Measurements from ENCODE around the gene BMP4.

Gene BMP4

DNA sequence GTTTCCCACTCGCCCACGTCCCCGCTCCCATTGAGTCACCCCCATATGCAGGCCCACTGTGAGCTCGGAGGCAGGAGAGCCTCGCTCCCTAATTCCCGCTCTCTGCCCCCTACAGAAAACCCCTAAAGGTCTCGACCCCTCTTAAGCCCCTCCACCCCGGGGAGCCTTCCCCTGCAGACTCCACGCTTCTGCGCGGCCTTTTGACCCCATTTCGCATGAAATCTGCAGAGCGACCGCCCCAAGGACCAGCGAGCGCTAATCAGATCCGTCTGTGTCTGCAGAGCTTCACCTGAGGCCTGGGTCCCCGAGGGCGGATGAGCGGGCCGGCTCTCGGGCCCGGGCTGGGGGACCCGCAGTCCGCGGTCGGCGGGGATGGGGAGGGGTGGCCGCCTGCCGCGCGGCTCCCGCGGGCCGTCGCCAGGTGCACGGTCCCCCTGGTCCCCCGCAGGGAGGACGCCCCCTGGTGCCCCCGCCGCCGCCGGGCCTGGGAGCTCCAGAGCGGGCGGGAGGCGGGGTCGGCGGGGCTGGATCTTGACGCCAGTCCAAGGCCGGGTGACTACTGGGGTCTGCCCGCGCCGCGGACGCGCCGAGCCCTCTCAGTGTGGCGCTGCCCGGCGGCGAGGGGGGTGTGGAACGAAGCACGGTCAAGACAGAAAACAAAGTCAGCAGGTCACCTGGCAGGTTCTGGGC lies 10.1 kb downstream of the BMP4 start:
- no peak for DNase-seq (ENCODE audit: low read depth, low spot score)

DNA sequence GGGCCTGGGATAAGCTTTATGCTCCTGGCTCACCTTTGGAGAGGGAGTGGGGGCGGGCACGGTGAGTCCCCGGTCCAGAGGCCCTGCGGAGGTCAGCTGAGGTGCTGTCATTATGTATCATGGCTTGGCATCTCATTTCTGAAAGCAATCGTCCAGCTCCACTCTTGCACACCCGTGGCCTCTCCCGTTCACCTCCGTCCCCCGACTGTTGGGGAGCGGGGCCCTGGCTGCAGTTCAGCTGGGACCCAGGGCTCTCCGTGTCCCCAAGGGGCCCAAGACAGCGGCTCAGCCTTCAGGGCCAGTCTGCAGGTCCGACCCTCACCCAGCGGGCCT lies 10.6 kb downstream of the BMP4 start:
- no peak for DNase-seq (ENCODE audit: low read depth, low spot score)

- DNase-seq (ENCODE audit: low read depth, low spot score): no peak
Measured at GRCh38 chr14:53943751-53944083, 12.9 kb downstream of the BMP4 start.

GRCh38 chr14:53942970-53943750 lies 13.5 kb downstream of the BMP4 start:
- peak; percentile 49 for DNase-seq (ENCODE audit: low read depth, low spot score)

GRCh38 chr14:53938136-53938837 lies 18.3 kb downstream of the BMP4 start:
- DNase-seq (ENCODE audit: low read depth, low spot score): no peak

DNA sequence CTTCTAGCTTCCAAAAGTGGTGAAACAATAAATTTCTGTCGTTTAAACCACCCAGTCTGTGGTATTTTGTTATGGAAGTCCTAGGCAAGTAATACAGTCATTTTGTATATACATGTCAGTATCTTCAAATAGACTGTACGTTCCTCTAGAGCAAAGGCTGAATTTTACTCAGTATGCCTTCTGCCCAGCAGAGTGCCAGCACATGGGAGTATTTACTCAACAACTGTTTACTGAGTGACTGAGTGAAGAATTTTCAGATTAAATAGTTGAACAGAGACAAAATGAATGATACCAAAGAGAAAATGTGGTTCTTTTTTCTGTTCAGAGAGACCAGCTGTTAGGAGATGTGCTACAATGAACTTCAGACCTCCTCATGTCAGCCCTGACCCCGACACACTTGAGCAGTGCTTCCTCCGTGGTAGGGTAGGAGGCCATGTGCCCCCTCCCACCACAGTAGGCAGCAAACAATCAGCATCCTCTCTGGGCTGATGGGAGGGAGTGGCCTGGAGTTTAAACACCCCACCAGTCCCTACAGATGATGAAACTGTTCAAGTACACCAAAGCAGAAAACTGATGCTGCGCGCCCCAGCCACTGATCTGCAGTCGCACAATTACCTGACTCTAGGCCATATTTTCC lies 21.7 kb downstream of the BMP4 start:
- no peak for DNase-seq (ENCODE audit: low read depth, low spot score)

DNA sequence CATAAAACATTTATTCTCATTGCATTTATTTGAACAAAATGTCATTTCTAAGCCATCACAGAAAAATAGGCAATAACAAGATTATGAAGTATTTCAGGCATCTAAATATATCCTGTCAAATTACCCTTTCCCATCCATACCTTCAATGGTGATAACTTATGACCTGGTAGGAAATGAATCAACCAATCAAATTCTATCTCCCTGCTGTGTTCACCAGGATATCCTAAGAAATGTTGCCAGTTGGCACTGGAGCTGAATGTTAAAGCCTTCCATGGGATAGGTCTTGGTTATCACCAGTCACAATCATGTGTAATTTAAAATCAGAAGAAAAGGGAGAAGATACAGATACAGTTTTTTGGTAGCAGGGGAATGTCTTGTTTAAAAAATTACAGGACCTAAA lies 23.7 kb downstream of the BMP4 start:
- DNase-seq (ENCODE audit: low read depth, low spot score): no peak

GRCh38 chr14:53929871-53930715 lies 26.5 kb downstream of the BMP4 start:
- DNase-seq (ENCODE audit: low read depth, low spot score): no peak

DNA sequence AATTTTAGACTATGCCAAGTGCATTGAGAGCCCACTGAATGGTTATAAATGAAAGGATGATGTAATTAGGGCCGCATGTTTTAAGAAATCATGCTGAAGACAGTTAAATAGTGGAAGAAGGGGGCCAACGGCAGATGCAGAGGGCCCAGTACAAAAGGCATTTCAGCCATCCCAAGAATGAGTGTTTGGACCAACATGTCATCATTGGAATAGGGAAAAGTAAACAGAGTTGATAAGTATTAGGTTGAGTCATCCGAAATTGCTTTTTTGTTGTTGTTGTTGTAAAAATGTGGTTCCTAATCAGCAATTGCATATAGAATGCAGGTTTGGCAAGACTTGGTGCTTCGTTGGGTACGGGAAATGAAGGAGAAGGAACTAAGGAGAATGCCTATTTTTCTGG lies 29.5 kb downstream of the BMP4 start:
- peak; percentile 56 for DNase-seq (ENCODE audit: low read depth, low spot score)

- peak; percentile 17 for DNase-seq (ENCODE audit: low read depth, low spot score)
Measured at GRCh38 chr14:53925201-53925766, 31.3 kb downstream of the BMP4 start.

- peak; percentile 86 for DNase-seq (ENCODE audit: low read depth, low spot score)
Measured at GRCh38 chr14:53924753-53925152, 31.9 kb downstream of the BMP4 start.

GRCh38 chr14:53921027-53921426 lies 35.6 kb downstream of the BMP4 start:
- DNase-seq (ENCODE audit: low read depth, low spot score): no peak

- DNase-seq (ENCODE audit: low read depth, low spot score): no peak
Measured at GRCh38 chr14:53916239-53916638, 40.4 kb downstream of the BMP4 start.

DNA sequence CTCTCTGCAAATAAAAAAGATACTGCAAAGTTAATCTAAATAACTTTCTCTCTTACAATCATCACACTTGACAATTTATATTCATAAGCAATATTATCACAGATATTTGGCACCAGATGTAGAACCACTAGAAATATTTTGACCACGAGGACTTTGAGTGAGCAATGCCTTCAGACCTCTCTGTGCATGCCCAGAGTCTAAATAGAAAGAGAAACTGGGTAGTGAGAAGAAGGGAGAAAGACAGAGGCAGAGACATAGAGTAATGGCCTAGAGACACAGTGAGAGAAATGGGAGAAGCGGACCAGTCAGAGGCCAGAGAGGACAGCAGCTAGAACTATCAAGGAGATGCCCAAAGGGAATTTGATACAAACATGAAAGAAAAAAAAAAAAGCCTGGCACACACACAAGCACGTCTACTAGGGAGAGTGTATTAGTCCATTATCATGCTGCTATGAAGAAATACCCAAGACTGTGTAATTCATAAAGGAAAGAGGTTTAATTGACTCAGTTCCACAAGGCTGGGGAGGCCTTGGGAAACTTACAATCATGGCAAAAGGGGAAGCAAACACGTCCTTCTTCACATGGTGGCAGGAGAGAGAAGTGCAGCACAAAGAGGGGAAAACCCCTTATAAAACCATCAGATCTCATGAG lies 41.1 kb downstream of the BMP4 start:
- no peak for DNase-seq (ENCODE audit: low read depth, low spot score)

DNA sequence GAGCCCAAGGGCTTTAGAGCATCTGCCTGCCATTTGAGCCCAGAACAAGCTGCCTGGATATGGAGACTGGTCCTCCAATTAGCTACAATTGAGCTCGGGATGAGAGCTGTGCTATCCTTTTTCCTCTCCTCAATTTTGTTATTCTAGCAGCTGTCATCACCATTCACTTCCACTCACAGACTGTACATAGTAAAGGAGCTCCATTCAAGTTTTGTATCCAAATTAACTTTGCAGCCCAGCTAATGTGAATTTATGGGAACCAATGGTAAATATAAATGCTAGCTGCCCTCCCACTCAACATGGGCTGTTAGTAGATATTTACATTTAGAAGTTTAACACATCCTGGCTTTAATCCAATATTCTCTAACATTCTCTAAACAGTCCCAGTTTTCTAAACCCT lies 44.6 kb downstream of the BMP4 start:
- no peak for DNase-seq (ENCODE audit: low read depth, low spot score)

DNA sequence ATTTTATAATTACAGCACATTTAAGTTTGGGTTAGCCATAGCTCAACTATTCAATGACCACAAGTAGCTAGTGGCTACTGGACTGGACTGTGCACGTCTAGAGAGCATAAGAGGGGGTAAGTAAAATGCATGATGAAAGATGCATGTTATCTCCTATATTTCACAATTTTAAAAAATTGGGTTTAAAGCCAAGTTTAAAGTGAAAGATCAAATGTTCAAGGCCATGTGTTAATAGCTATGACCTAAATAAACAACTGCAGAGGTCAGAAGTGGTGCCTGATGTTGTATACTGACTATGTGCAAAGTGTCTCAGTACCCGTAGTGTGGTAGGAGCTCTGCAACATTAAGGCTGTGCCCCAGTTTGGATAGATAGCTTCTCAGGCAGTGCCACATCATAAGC lies 48.2 kb downstream of the BMP4 start:
- no peak for DNase-seq (ENCODE audit: low read depth, low spot score)

DNA sequence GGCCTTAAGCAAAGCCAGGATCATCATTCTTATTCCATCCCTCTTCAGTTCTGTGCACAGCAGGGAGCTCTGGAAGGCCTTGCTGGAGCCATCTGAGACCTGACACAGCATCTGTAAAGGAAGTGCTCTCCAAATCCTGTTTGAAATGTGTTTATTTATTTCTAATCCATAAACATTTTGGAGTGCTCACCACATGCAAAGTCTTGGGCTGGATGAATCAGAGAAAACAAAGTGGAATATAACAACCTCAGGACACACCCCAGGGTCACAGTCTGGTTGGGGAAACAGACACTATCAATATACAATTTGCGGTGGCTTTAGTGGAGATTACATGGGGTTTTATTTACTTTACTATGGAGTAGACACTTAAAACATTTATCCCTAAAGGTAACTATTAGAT lies 54.3 kb downstream of the BMP4 start:
- no peak for DNase-seq (ENCODE audit: low read depth, low spot score)

DNA sequence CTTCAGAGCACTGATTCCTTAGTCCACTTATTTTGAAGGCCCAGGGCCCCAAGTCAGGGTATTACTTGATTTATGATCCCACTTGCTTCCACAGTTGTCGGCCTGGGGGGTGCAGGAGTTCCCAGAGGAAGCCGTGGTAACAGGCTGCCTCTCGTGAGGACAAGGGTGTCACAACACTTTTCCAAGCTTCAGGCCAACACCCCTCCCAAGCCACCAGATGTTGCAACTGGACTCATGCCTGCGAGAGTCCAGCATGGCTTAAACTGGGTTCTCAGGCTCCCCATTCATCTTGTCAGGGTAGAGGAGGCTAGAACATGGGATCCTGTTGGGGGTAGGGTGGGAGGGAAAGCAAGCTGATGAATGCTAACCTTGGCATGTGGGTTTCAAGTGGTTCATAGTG lies 56.1 kb downstream of the BMP4 start:
- no peak for DNase-seq (ENCODE audit: low read depth, low spot score)
